Lung (tissue), 12 donors: ENCODE data around the gene HK1. TPM values are rescaled to one million over a fixed set of nuclear protein-coding genes. Genes with fewer than 3 reads are reported as not detected.
A peak's percentile ranks its signal among the peaks of the same experiment; 100 is the strongest.

ENCODE experiments used
- ATAC-seq: fragments of 200-7000 bp; cut with Tn5 transposase; one replicate; pipeline ENCODE4 v1.9.1; 2020; ENCODE audit warnings: moderate number of reproducible peaks; ENCODE audit not compliant: insufficient read depth, low FRiP score
- DNase-seq, 3 donors: peaks; one replicate each; pipeline ENCODE4 v3.0.0-alpha.2; 2013 to 2017
- H3K27ac ChIP-seq, 2 donors: one replicate each; pipeline ENCODE4 v1.5.1; 2013; ENCODE audit warnings: mild to moderate bottlenecking in 2 of 2, moderate library complexity in 2 of 2, control low read depth in 1 of 2, inconsistent platforms in 1 of 2, low read depth in 1 of 2, low read length in 1 of 2
- H3K27me3 ChIP-seq, 3 donors: one replicate each; pipeline ENCODE4 v1.5.1; 2013; ENCODE audit warnings: low read length in 2 of 3; ENCODE audit not compliant: control insufficient read depth in 3 of 3, insufficient read depth in 3 of 3
- H3K36me3 ChIP-seq, 4 donors: one replicate each; pipeline ENCODE4 v1.5.1; 2013; ENCODE audit warnings: low read length in 4 of 4, mild to moderate bottlenecking in 1 of 4, moderate library complexity in 1 of 4; ENCODE audit not compliant: control insufficient read depth in 4 of 4, insufficient read depth in 4 of 4
- H3K4me1 ChIP-seq, 5 donors: one replicate each; pipeline ENCODE4 v1.5.1; 2013; ENCODE audit warnings: low read length in 5 of 5, mild to moderate bottlenecking in 2 of 5, moderate library complexity in 1 of 5; ENCODE audit not compliant: control insufficient read depth in 5 of 5, insufficient read depth in 5 of 5
- H3K4me3 ChIP-seq: one replicate; pipeline ENCODE4 v1.5.1; 2013; ENCODE audit warnings: mild to moderate bottlenecking, control low read depth, moderate library complexity
- H3K9ac ChIP-seq, 2 donors: one replicate each; pipeline ENCODE4 v1.5.1; 2013; ENCODE audit warnings: low read length in 2 of 2, control low read depth in 1 of 2; ENCODE audit not compliant: insufficient read depth in 1 of 2
- H3K9me3 ChIP-seq, 4 donors: one replicate each; pipeline ENCODE4 v1.5.1; 2013; ENCODE audit warnings: low read length in 3 of 4, mild to moderate bottlenecking in 1 of 4, moderate library complexity in 1 of 4; ENCODE audit not compliant: control insufficient read depth in 4 of 4, insufficient read depth in 3 of 4
- WGBS, 2 donors: extraction: QIAGEN DNeasy Blood & Tissue Kit; methylation state at CpG; one replicate each; pipeline ENCODE4 v1.1.7; 2013; 5-methylcytosine and 5-hydroxymethylcytosine counted together
- polyA plus RNA-seq, 2 donors: library from polyadenylated mRNA; stranded (reverse); fragments of 200-250 nt; gene quantifications; one replicate each; pipeline ENCODE4 v1.2.1, GENCODE V29; 2013
- total RNA-seq, 2 donors: library from RNA; depleted of rRNA in 1 of 2; stranded (reverse); fragments of >200 nt in 1 of 2; gene quantifications; one replicate each; pipeline ENCODE4 v1.2.1, GENCODE V29; 2014 to 2021
- TF ChIP-seq, protein P1 (sequence below): IDR thresholded peaks from 2 replicates; pipeline ENCODE4 v1.5.1; 2012; ENCODE audit warnings: mild to moderate bottlenecking; ENCODE audit errors: control extremely low read depth, extremely low read depth
- donor health status: control.
- donor health status: control.
- donor health status: Bipolar disorder and iron deficiency.
- donor health status: healthy.
- donor health status: DM: yes; HTN: yes; CAD: no.

The HK1 gene
- total and polyA plus RNA-seq, 4 donors = 33.6 to 120 (median 78.0) TPM

DNA sequence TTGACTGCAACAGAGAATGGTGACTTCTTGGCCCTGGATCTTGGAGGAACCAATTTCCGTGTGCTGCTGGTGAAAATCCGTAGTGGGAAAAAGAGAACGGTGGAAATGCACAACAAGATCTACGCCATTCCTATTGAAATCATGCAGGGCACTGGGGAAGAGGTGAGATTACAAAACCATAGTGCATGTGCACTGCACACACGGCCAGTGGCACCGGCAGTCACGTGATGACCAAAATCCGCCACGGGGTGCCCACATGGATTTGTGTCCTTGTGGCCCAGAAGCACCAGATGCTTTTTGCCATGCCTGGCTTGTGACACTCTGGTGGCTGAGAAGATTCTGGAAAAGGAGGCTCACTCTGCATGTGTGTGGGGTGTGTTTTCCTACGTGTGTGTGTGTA lies 106.0 kb downstream of the HK1 start:
- Histone ChIP-seq H3K9ac (no peak overlapping the region), H3K4me3 (no peak overlapping the region), H3K9me3 (peaks cover 0 to 2% (median 0%) of the 10 kb centered on the region in 4 donors), H3K27me3 (no peaks in the 10 kb centered on the region), H3K4me1 (peaks cover 0 to 2% (median 0%) of the 10 kb centered on the region in 5 donors), H3K36me3 (peaks cover 35 to 61% (median 46%) of the 10 kb centered on the region in 4 donors), H3K27ac (no peak overlapping the region)
- ATAC-seq (no peak), DNase-seq (no peak)
- TF ChIP-seq, protein P1, sequence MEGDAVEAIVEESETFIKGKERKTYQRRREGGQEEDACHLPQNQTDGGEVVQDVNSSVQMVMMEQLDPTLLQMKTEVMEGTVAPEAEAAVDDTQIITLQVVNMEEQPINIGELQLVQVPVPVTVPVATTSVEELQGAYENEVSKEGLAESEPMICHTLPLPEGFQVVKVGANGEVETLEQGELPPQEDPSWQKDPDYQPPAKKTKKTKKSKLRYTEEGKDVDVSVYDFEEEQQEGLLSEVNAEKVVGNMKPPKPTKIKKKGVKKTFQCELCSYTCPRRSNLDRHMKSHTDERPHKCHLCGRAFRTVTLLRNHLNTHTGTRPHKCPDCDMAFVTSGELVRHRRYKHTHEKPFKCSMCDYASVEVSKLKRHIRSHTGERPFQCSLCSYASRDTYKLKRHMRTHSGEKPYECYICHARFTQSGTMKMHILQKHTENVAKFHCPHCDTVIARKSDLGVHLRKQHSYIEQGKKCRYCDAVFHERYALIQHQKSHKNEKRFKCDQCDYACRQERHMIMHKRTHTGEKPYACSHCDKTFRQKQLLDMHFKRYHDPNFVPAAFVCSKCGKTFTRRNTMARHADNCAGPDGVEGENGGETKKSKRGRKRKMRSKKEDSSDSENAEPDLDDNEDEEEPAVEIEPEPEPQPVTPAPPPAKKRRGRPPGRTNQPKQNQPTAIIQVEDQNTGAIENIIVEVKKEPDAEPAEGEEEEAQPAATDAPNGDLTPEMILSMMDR = no peak
- WGBS, 2 donors = 90 to 92% methylated on average over 10 of the region's 10 CpGs

DNA sequence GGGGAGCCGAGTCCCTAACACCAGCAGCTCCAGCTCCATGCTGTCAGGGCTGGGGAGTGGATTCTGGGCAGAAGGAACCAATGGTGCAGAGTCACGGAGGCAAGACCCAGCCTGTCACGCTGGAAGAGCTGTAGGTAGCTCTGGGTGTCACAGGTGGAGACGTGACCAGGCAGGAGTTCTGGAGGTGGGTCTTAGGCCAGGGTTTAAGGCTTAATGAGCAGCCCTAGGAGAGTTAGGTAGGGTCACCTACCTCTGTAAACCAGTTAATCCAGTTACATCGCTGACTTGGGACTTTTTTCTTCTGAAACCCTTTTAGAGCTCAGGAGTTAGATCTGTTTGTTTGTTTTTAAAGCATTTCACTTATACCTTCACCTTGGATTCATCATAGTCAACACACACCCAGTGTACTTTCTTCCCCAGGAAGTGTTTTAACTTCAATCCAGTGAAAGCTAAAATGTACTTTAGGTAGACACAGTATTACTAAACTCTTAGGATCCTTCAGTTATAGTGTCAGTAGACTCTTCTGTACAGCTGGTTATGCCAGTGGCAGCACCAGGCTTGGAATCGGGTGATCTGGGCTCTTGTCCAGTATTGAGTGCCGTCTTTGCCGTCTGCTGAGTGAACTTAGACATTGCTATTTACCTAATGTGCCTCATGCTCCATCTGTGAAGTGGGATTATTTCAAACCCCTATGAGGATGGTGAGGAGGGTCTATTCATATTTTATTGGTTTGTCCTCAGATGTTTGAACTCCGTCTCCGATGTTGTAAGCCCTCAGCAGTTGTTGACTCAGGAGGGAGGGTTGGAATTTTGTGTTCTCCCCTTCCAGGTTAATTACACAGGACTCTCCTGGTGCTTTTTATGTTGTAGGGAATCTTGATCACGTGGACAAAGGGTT lies 107.4 kb downstream of the HK1 start:
- peaks cover 28 to 55% (median 37%) of the 10 kb centered on the region in 4 donors for H3K36me3 ChIP-seq
- H3K9ac ChIP-seq = no peak overlapping the region
- TF ChIP-seq, protein P1 = no peak
- no peaks in the 10 kb centered on the region for H3K9me3 ChIP-seq
- no peaks in the 10 kb centered on the region for H3K27me3 ChIP-seq
- 76 to 90% methylated on average over 11 of the region's 11 CpGs for WGBS, 2 donors
- DNase-seq (no peak), ATAC-seq (no peak)
- peak overlapping the region in 1 of 2 donors; percentile 75 for H3K27ac ChIP-seq
- H3K4me1 ChIP-seq = peaks cover 0 to 4% (median 0%) of the 10 kb centered on the region in 5 donors
- no peak overlapping the region for H3K4me3 ChIP-seq

DNA sequence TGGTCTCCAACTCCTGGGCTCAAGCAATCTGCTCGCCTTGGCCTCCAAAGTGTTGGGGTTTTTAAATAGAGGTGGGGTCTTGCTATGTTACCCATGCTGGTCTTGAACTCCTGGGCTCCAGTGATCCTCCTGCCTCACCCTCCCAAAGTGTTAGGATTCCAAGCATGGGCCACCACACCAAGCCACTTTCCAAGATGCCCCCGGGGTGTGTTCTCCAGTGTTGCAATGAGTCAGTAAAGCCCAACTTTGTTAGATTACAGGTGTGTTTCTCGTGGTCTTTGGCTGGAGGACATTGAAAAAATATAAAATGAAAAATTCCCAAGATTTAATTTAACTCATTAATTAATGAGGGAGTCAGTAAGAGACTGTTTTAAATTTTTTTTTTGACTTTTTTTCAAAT lies 109.2 kb downstream of the HK1 start:
- H3K4me1 ChIP-seq = peaks cover 0 to 4% (median 2%) of the 10 kb centered on the region in 5 donors
- H3K27ac ChIP-seq = no peak overlapping the region
- H3K9ac ChIP-seq = no peak overlapping the region
- H3K9me3 ChIP-seq = no peaks in the 10 kb centered on the region
- H3K36me3 ChIP-seq = peaks cover 33 to 53% (median 38%) of the 10 kb centered on the region in 4 donors
- no peak for DNase-seq
- no peak overlapping the region for H3K4me3 ChIP-seq
- ATAC-seq = no peak
- TF ChIP-seq, protein P1 = no peak
- H3K27me3 ChIP-seq = no peaks in the 10 kb centered on the region
- 91% methylated on average over 3 of the region's 3 CpGs for WGBS, 2 donors
